ENCODE data around the gene AIP.
"Not testable (repeated sequence)": the region's sequence is repeated elsewhere in the genome, so short reads cannot be mapped to it uniquely, and the experiment has no call there.

Gene AIP

GRCh38 chr11:67469508-67469811 lies 13.4 kb upstream of the AIP start:
- no peak for FAIRE-seq

GRCh38 chr11:67470337-67471002 lies 12.4 kb upstream of the AIP start:
- no peak for FAIRE-seq

GRCh38 chr11:67472882-67473281 lies 9.9 kb upstream of the AIP start:
- FAIRE-seq: no peak

GRCh38 chr11:67476692-67477091 lies 6.1 kb upstream of the AIP start:
- not testable (repeated sequence) for FAIRE-seq

- FAIRE-seq: not testable (repeated sequence)
Observed at GRCh38 chr11:67477344-67478050, 5.3 kb upstream of the AIP start.

GRCh38 chr11:67482275-67482826 lies 475 bp upstream of the AIP start:
- FAIRE-seq: no peak

GRCh38 chr11:67483831-67484665 lies 1.2 kb downstream of the AIP start:
- no peak for FAIRE-seq

GRCh38 chr11:67484847-67485311 lies 2.1 kb downstream of the AIP start:
- FAIRE-seq: no peak

- not testable (repeated sequence) for FAIRE-seq
Observed at GRCh38 chr11:67485873-67486361, 3.1 kb downstream of the AIP start.

- no peak for FAIRE-seq
Observed at GRCh38 chr11:67486481-67487195, 3.8 kb downstream of the AIP start.

- no peak for FAIRE-seq
Observed at GRCh38 chr11:67489203-67489884, 6.5 kb downstream of the AIP start.

- no peak for FAIRE-seq
Observed at GRCh38 chr11:67489885-67490726, 7.3 kb downstream of the AIP start.

GRCh38 chr11:67490727-67491065 lies 7.9 kb downstream of the AIP start:
- FAIRE-seq: no peak

- FAIRE-seq: no peak
Observed at GRCh38 chr11:67491276-67492068, 8.6 kb downstream of the AIP start.

- no peak for FAIRE-seq
Observed at GRCh38 chr11:67492069-67492727, 9.4 kb downstream of the AIP start.

- no peak for FAIRE-seq
Observed at GRCh38 chr11:67492801-67493547, 10.1 kb downstream of the AIP start.

- FAIRE-seq: no peak
Observed at GRCh38 chr11:67493548-67494370, 10.9 kb downstream of the AIP start.
